GM12865 (cell line): Measurements from ENCODE around the gene DDX31.

Experiments
- DNase-seq: peaks from one replicate; pipeline ENCODE4 v3.0.0; 2010; ENCODE audit warnings: low read depth
- H3K4me3 ChIP-seq: 2 replicates; pipeline ENCODE4 v1.5.1; 2011; ENCODE audit warnings: mild to moderate bottlenecking, low read depth, low read length, control low read depth
- TF ChIP-seq, protein P1 (sequence below): IDR thresholded peaks from 2 replicates; pipeline ENCODE4 v1.5.1; 2011; ENCODE audit warnings: low read length, control low read depth, low read depth, inconsistent platforms; ENCODE audit not compliant: insufficient read depth; ENCODE audit errors: missing control alignments

DDX31 gene

DNA sequence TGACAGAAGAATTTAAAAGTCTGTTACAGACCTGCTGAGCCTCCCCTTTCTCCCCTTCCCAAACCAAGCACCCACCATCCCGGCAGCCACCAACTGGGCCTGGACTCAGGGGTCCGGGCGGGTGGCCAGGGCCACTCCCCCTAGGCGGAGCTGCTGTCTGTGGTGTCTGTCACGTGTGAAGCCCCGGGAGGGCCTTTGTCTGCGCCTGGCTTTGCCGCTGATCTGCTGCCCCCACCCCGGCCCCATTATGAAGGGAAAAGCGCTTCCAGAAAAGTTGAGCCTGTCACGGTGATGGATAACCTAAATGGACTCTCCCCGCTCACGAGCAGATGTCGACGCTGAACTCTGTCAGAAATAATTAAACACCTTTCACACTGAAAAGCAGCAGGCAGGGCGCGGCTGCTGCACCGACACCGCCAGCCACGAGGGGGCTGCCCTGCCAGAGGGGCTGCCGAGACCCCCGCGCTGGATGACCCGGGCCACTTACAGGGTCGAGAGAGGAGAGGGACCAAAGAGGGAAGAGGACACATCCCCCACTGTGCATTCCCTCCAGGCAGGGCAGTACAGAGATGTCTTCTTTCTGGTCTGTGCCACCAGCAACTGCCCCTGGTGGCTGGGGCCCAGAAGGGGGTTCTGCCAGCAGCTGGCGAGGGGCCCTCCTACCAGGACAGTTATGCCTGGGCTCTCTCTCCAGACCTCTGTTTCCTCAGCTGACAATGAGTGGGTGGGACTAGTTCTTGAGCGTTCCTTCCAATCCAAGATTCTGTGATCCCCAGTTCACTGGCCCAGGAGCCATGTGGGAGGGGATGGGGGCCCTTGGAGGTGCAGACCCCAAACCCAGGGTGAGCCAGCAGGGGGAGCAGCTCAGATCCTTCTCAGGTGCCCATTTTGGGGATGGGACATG is 123.4 kb downstream of the DDX31 start:
- no peak overlapping the region for H3K4me3 ChIP-seq

DNA sequence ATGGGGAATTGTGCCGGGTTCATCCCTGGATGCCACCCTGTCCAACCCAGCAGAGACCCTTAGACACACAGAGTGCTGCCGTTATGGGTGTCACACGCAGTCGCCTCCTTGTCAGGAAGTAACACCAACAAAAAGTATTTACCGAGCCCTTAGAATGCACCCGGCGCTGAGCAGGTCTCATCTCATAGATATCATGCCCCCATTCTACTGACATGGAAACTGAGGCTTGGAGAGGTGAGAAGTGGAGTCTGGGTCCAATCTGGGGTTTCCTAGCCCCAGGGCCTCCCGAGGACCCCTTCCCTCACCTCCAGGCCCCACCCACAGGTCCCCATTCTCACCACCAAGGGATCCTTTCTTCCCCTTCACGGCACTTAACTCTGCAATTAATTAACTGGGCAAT is 124.2 kb downstream of the DDX31 start:
- TF ChIP-seq, protein P1, sequence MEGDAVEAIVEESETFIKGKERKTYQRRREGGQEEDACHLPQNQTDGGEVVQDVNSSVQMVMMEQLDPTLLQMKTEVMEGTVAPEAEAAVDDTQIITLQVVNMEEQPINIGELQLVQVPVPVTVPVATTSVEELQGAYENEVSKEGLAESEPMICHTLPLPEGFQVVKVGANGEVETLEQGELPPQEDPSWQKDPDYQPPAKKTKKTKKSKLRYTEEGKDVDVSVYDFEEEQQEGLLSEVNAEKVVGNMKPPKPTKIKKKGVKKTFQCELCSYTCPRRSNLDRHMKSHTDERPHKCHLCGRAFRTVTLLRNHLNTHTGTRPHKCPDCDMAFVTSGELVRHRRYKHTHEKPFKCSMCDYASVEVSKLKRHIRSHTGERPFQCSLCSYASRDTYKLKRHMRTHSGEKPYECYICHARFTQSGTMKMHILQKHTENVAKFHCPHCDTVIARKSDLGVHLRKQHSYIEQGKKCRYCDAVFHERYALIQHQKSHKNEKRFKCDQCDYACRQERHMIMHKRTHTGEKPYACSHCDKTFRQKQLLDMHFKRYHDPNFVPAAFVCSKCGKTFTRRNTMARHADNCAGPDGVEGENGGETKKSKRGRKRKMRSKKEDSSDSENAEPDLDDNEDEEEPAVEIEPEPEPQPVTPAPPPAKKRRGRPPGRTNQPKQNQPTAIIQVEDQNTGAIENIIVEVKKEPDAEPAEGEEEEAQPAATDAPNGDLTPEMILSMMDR: no peak

More for the DNA sequence above, 123.4 kb downstream of the DDX31 start:
- TF ChIP-seq, protein P1: peak; percentile 32
- no peak for DNase-seq

DNA sequence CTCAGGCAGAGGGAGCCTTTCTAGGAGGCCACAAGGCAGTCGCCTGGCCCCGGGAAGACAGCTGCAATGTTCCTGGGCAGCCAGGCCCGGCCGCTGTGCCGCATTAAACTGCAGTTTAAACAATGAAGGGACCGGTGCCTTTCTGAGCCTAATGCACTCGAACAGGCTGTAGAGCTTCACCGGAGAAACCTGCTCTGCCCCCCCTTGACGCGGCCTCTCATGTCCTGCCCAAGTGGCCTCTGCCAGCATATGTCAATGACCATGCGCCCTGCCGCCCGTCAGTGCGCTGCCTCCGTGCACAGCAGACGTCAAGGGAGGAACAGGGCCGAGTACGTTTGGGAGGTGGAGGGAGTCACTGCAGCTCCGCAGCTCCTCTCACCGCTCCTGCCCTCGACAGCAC is 125.8 kb downstream of the DDX31 start:
- TF ChIP-seq, protein P1: no peak
- H3K4me3 ChIP-seq: no peak overlapping the region
- no peak for DNase-seq

More for the DNA sequence above, 124.2 kb downstream of the DDX31 start:
- DNase-seq: no peak
- no peak overlapping the region for H3K4me3 ChIP-seq

DNA sequence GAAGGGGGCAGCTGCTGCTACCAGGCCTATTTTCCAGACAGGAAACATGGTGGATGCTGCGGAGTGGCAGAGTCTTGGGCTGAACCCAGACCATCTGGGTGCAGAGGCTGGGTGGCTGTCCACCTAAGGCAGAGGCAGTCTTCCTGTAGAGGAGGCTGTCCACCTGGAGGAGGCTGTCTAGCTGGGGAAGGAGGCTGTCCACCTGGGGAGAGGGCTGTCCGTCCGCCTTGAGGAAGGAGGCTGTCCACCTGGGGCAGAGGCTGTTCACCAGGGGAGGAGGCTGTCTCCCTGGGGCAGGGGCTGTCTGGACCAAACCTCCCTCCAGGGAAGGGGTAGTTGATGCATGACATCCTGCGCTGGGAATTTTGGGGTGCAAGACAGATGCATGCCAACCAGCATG is 126.5 kb downstream of the DDX31 start:
- TF ChIP-seq, protein P1: no peak
- no peak for DNase-seq
- no peak overlapping the region for H3K4me3 ChIP-seq
